Suprapubic skin (tissue), 4 donors: ENCODE results near the gene RALGDS. TPM values are rescaled to one million over a fixed set of nuclear protein-coding genes. Genes with fewer than 3 reads are reported as not detected.
"Not testable (repeated sequence)": the region's sequence is repeated elsewhere in the genome, so short reads cannot be mapped to it uniquely, and the experiment has no call there.

Experiments used
- DNase-seq, 2 donors: peaks; one replicate each; pipeline ENCODE4 v3.0.0-alpha.2; 2019; ENCODE audit warnings: low spot score in 2 of 2
- H3K27ac ChIP-seq: fragments of 200-600 bp; sonication (generic); one replicate; pipeline ENCODE4 v1.5.1; 2019
- H3K27me3 ChIP-seq: fragments of 200-600 bp; sonication (generic); one replicate; pipeline ENCODE4 v1.5.1; 2019
- H3K36me3 ChIP-seq: fragments of 200-600 bp; sonication (generic); one replicate; pipeline ENCODE4 v1.5.1; 2019
- H3K4me1 ChIP-seq: fragments of 200-600 bp; sonication (generic); one replicate; pipeline ENCODE4 v1.5.1; 2019
- H3K4me3 ChIP-seq: fragments of 200-600 bp; sonication (generic); one replicate; pipeline ENCODE4 v1.5.1; 2019; ENCODE audit warnings: mild to moderate bottlenecking
- H3K9me3 ChIP-seq: fragments of 200-600 bp; sonication (generic); one replicate; pipeline ENCODE4 v1.5.1; 2019
- CTCF ChIP-seq, 2 donors: fragments of 200-600 bp in 1 of 2; fragments of 450-650 bp in 1 of 2; sonication (generic) in 1 of 2; IDR thresholded peaks; one replicate each; pipeline ENCODE4 v1.5.1; 2016 to 2019; ENCODE audit warnings: antibody characterized with exemption in 2 of 2, mild to moderate bottlenecking in 1 of 2, moderate library complexity in 1 of 2
- EP300 ChIP-seq: sonication (generic); formaldehyde crosslinking; IDR thresholded peaks from one replicate; pipeline ENCODE4 v1.6.1; 2017; ENCODE audit warnings: antibody characterized with exemption
- POLR2A ChIP-seq, 2 donors: fragments of 450-650 bp; IDR thresholded peaks; one replicate each; pipeline ENCODE4 v1.6.1; 2017; ENCODE audit warnings: antibody characterized with exemption in 2 of 2, mild to moderate bottlenecking in 2 of 2, moderate library complexity in 2 of 2
- POLR2AphosphoS5 ChIP-seq, 3 donors: sonication (generic); formaldehyde crosslinking; IDR thresholded peaks; one replicate each; pipeline ENCODE4 v1.6.1; 2017; ENCODE audit warnings: antibody characterized with exemption in 3 of 3
- WGBS: methylation state at CpG from one replicate; pipeline ENCODE4 v1.1.5; 2018; 5-methylcytosine and 5-hydroxymethylcytosine counted together
- total RNA-seq, 4 donors: library from RNA; depleted of rRNA; stranded (reverse); fragments of >200 nt; gene quantifications; one replicate each; pipeline ENCODE4 v1.1.0, GENCODE V29; 2016

The RALGDS gene
- total RNA-seq, 4 donors from 2014 or later = 173 to 244 (median 212) TPM

GRCh38 chr9:133098104-133098754, 22.8 kb downstream of the RALGDS start:
- 86% methylated on average over 13 of the region's 16 CpGs for WGBS
- TF ChIP-seq EP300 = no peak
- no peak for TF ChIP-seq POLR2AphosphoS5 (IDR thresholded peaks at IDR 0.05)
- no peak for TF ChIP-seq POLR2A (IDR thresholded peaks at IDR 0.05)
- TF ChIP-seq CTCF (IDR thresholded peaks at IDR 0.05) = no peak
- Histone ChIP-seq H3K4me3 (no peak overlapping the region), H3K27ac (no peak overlapping the region), H3K9me3 (peaks cover 13% of the 10 kb centered on the region), H3K27me3 (no peaks in the 10 kb centered on the region), H3K4me1 (no peaks in the 10 kb centered on the region), H3K36me3 (peaks cover 69% of the 10 kb centered on the region)
- peak in 1 of 2 donors; percentile 61 for DNase-seq

GRCh38 chr9:133094842-133095393, 26.1 kb downstream of the RALGDS start:
- TF ChIP-seq POLR2A (IDR thresholded peaks at IDR 0.05) (no peak), CTCF (IDR thresholded peaks at IDR 0.05) (no peak), POLR2AphosphoS5 (IDR thresholded peaks at IDR 0.05) (no peak), EP300 (no peak)
- H3K36me3 ChIP-seq = peaks cover 36% of the 10 kb centered on the region
- DNase-seq = no peak
- no peaks in the 10 kb centered on the region for H3K27me3 ChIP-seq
- no peaks in the 10 kb centered on the region for H3K4me1 ChIP-seq
- H3K9me3 ChIP-seq = peaks cover 13% of the 10 kb centered on the region
- no peak overlapping the region for H3K4me3 ChIP-seq
- H3K27ac ChIP-seq = no peak overlapping the region
- 95% methylated on average over 3 of the region's 3 CpGs for WGBS

GRCh38 chr9:133094351-133094750, 26.7 kb downstream of the RALGDS start:
- WGBS = 67% methylated on average over 4 of the region's 4 CpGs
- DNase-seq, H3K4me1 ChIP-seq, H3K27ac ChIP-seq, H3K27me3 ChIP-seq, H3K4me3 ChIP-seq: not testable (repeated sequence)
- Histone ChIP-seq H3K36me3 (peaks cover 30% of the 10 kb centered on the region), H3K9me3 (peaks cover 13% of the 10 kb centered on the region)

- Histone ChIP-seq H3K9me3 (peaks cover 3% of the 10 kb centered on the region), H3K27ac (no peak overlapping the region), H3K36me3 (no peaks in the 10 kb centered on the region), H3K4me1 (no peaks in the 10 kb centered on the region), H3K27me3 (no peaks in the 10 kb centered on the region), H3K4me3 (no peak overlapping the region)
- WGBS = 80% methylated on average over 11 of the region's 11 CpGs
- TF ChIP-seq CTCF (IDR thresholded peaks at IDR 0.05) (no peak), POLR2A (IDR thresholded peaks at IDR 0.05) (no peak), EP300 (no peak), POLR2AphosphoS5 (IDR thresholded peaks at IDR 0.05) (no peak)
- DNase-seq = no peak
Measured at GRCh38 chr9:133090752-133091385, 30.2 kb downstream of the RALGDS start.

- H3K9me3 ChIP-seq = no peaks in the 10 kb centered on the region
- no peak overlapping the region for H3K4me3 ChIP-seq
- H3K27me3 ChIP-seq = no peaks in the 10 kb centered on the region
- TF ChIP-seq POLR2AphosphoS5 (IDR thresholded peaks at IDR 0.05) = no peak
- no peak for TF ChIP-seq EP300
- no peak for TF ChIP-seq POLR2A (IDR thresholded peaks at IDR 0.05)
- TF ChIP-seq CTCF (IDR thresholded peaks at IDR 0.05) = no peak
- H3K36me3 ChIP-seq = no peaks in the 10 kb centered on the region
- no peak for DNase-seq
- WGBS = 78% methylated on average over 5 of the region's 6 CpGs
- no peak overlapping the region for H3K27ac ChIP-seq
- H3K4me1 ChIP-seq = no peaks in the 10 kb centered on the region
Measured at GRCh38 chr9:133090187-133090586, 30.9 kb downstream of the RALGDS start.
